Measurements from ENCODE around the gene MS4A10.

- TF ChIP-seq POLR2A (IDR thresholded peaks at IDR 0.05) (no peak), POLR2AphosphoS5 (IDR thresholded peaks at IDR 0.05) (no peak)
Measured at GRCh38 chr11:60848714-60849151, 63.6 kb downstream of the MS4A10 start.

All from sigmoid colon (tissue), 4 donors.